NB4 (cell line): ENCODE data around the gene CEP170B.
"Not testable (repeated sequence)": the region's sequence is repeated elsewhere in the genome, so short reads cannot be mapped to it uniquely, and the experiment has no call there.

Experiments used
- POLR2A ChIP-seq: IDR thresholded peaks from 2 replicates; pipeline ENCODE4 v1.6.1; 2011; ENCODE audit warnings: mild to moderate bottlenecking; ENCODE audit not compliant: insufficient read length; ENCODE audit errors: extremely low read depth
- TF ChIP-seq, protein P1 (sequence below): IDR thresholded peaks from one replicate; pipeline ENCODE4 v1.5.1; 2012; ENCODE audit warnings: low read depth, low read length
- TF ChIP-seq, protein P2 (sequence below): IDR thresholded peaks from 2 replicates; pipeline ENCODE4 v1.6.1; 2011; ENCODE audit warnings: low read depth, low read length

DNA sequence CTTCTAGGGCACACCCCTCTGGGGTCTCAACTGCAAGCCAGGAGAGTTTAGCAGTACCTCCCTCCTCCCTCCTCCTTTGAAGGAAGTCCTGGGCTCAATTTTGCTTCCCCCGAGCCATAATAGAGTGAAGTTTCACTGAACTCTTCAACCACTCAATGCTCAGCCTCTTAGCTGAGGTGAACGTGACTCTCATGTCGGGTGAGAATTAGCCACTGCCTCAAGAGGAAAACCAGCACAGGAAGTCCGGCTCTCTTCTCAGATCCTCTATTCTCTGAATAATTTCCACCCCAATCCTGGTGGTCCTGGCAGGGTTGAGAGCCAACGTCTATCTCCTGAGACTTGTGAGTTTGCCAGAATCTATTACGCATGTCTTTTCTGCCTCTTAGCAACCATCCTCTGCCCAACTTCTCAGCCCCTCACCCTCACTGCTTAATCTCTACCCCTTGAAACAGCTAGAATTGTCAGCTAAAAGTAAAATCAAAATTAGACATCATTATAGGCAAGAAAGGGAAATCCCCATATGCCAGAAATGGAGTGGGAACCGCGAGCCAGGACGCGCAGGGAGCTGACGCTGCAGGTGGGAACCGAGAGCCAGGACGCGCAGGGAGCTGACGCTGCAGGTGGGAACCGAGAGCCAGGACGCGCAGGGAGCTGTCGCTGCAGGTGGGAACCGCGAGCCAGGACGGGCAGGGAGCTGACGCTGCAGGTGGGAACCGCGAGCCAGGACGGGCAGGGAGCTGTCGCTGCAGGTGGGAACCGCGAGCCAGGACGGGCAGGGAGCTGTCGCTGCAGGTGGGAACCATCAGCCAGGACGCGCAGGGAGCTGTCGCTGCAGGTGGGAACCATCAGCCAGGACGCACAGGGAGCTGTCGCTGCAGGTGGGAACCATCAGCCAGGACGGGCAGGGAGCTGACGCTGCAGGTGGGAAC lies 39.8 kb downstream of the CEP170B start:
- TF ChIP-seq, protein P1, sequence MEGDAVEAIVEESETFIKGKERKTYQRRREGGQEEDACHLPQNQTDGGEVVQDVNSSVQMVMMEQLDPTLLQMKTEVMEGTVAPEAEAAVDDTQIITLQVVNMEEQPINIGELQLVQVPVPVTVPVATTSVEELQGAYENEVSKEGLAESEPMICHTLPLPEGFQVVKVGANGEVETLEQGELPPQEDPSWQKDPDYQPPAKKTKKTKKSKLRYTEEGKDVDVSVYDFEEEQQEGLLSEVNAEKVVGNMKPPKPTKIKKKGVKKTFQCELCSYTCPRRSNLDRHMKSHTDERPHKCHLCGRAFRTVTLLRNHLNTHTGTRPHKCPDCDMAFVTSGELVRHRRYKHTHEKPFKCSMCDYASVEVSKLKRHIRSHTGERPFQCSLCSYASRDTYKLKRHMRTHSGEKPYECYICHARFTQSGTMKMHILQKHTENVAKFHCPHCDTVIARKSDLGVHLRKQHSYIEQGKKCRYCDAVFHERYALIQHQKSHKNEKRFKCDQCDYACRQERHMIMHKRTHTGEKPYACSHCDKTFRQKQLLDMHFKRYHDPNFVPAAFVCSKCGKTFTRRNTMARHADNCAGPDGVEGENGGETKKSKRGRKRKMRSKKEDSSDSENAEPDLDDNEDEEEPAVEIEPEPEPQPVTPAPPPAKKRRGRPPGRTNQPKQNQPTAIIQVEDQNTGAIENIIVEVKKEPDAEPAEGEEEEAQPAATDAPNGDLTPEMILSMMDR: not testable (repeated sequence)
- not testable (repeated sequence) for TF ChIP-seq POLR2A
- TF ChIP-seq, protein P2, sequence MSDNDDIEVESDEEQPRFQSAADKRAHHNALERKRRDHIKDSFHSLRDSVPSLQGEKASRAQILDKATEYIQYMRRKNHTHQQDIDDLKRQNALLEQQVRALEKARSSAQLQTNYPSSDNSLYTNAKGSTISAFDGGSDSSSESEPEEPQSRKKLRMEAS: not testable (repeated sequence)
